VCaP (cell line): ENCODE data around the gene TOGARAM1.

Experiments used
- H3K27ac ChIP-seq: fragments of 450-650 bp; 2 replicates; pipeline ENCODE4 v1.5.1; 2017
- TF ChIP-seq, protein P1 (sequence below): fragments of 450-650 bp; conservative IDR thresholded peaks from 2 replicates; pipeline ENCODE4 v1.5.1; 2017; ENCODE audit warnings: mild to moderate bottlenecking, moderate library complexity

The TOGARAM1 gene

DNA sequence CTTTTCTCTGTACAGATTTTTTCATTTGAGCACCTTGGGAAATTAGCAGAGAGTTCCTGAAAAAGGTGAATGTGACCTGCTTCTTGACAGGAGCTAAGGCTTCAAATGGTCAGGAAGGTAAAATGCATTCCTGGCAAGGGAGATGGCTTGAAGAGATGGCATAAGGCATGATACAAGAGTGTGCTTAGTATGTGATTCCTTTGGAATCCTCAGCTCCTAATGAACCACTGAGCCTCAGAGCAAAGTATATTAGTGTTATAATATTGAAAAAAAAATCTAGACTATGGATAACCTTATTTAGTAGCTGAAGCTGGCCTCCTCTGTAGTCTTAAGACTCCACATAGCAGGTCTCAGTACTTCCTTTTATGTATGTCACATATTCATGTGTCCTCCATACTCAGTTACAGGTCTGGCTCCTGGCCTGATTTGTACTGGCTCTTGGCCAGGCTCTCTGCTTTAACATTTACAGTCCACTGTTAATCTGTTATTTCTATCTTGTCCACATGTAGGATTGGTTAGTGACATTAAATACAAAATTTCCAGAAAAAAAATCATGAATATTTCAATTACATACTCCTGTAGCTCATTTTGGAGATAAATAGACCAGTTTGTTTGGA, 17.9 kb downstream of the TOGARAM1 start:
- H3K27ac ChIP-seq, result peak overlapping the region; percentile 57
- TF ChIP-seq, protein P1, sequence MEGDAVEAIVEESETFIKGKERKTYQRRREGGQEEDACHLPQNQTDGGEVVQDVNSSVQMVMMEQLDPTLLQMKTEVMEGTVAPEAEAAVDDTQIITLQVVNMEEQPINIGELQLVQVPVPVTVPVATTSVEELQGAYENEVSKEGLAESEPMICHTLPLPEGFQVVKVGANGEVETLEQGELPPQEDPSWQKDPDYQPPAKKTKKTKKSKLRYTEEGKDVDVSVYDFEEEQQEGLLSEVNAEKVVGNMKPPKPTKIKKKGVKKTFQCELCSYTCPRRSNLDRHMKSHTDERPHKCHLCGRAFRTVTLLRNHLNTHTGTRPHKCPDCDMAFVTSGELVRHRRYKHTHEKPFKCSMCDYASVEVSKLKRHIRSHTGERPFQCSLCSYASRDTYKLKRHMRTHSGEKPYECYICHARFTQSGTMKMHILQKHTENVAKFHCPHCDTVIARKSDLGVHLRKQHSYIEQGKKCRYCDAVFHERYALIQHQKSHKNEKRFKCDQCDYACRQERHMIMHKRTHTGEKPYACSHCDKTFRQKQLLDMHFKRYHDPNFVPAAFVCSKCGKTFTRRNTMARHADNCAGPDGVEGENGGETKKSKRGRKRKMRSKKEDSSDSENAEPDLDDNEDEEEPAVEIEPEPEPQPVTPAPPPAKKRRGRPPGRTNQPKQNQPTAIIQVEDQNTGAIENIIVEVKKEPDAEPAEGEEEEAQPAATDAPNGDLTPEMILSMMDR, result no peak

DNA sequence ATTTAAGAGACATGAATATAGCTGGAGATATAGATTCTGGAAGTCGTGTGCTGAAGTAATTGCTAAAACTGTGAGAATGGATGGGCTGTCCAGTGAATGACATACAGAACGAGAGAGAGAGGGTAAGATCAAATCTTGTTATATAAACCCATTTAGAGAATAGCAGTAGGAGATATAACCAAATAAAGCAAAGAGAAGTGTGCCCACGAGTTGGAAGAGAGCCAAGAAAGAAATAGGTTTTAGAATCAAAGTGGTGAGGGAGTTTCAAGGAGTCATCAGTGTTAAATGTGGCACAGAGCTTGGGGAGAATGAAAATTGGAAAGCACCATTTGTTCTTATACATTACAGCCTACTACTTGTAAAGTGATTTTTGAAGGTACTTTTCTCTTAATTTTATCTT, 19.2 kb downstream of the TOGARAM1 start:
- H3K27ac ChIP-seq, result no peak overlapping the region
- TF ChIP-seq, protein P1, result no peak

DNA sequence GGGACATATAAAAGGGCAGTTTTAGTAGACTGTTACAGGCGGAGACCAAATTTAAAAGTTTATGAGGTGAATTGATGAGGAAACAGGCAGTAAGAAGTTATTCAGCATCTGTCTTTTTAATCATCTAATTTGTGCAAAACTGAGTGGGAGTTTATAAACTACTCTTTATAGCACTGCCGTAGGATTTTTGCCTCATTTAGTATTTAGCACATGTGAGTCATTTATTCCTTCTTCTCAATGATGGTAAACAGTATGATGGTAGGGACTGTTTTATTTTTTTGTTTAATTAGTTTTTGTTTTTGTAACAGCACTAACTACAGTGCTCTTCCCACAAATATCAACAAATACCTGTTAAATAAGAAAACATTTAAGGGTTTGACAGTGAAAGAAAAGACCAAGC, 20.6 kb downstream of the TOGARAM1 start:
- no peak overlapping the region for H3K27ac ChIP-seq
- TF ChIP-seq, protein P1, result no peak

DNA sequence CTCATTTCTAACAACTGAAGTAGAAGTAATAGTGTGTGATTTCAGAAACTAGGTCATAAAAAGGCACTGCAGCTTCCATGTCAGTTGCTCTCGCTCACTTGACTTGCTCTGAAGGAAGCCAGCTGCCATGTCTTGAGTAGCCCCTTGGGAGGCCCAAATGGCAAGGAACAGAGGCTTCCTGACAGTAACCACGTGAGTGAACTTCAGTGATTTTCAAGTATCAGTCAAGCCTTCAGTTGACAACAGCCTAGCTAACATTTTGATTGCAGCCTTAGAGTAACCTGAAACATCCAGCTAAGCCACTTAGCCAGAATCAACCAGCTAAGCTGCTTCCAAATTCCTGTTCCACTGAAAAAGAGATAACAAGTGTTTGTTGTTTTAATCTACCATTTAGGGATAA, 26.7 kb downstream of the TOGARAM1 start:
- TF ChIP-seq, protein P1, result no peak
- H3K27ac ChIP-seq, result no peak overlapping the region

DNA sequence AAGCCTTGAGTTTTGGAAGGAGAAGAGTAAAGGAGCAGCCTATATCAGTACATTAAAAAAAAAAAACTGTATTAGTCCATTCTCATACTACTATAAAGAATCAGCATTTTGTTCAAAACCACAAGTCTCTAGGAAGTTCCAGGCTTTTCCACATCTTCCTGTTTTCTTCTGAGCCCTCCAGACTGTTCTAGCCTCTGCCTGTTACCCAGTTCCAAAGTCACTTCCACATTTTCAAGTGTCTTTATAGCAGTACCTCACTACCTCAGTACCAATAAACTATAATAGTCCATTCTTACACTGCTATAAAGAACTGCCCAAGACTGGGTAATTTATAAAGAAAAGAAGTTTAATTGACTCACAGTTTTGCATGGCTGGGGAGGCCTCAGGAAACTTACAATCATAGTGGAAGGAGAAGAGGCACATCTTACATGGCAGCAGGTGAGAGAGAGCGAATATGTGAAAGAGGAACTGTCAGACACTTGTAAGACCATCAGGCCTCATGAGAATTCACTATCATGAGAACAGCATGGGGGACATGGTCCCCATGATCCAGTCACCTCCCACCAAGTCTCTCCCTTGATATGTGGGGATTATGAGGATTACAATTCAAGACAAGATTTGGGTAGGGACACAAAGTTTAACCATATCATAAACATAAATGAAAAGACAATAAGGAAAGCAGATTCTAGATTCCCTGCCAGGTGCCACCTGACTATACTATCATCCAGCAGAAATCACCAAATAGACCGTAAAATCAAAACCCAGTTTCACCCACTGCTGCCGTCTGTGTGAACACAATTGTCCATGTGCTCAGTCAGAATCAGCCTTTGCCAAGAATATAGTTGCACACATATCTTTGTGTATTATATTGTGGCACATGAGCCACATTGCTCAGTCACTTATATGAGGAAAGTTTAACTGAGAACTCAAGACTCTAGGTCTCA, 27.8 kb downstream of the TOGARAM1 start:
- H3K27ac ChIP-seq, result 0 out of 2 replicates have a peak overlapping the region, but pooled peaks have one; percentile 22
- TF ChIP-seq, protein P1, result no peak

DNA sequence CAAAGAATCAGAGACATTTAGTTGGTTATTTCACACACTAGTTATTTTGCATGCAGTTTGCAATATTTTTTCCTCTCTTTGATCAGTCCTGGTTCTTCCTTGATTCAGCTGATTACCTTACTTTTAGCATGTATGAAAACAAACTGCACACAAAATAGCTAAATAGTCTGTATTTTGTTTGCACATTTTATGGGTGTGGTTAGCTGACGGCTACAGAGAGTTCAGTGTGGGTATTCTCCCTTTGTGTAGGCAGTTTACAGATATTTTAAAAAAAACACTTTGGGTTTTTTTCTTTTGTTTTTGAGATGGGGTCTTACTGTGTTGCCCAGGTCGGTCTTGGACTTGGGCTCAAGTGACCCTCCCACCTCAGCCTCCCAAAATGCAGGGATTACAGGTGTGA, 28.5 kb downstream of the TOGARAM1 start:
- 0 out of 2 replicates have a peak overlapping the region, but pooled peaks have one; percentile 22 for H3K27ac ChIP-seq
- TF ChIP-seq, protein P1, result no peak

DNA sequence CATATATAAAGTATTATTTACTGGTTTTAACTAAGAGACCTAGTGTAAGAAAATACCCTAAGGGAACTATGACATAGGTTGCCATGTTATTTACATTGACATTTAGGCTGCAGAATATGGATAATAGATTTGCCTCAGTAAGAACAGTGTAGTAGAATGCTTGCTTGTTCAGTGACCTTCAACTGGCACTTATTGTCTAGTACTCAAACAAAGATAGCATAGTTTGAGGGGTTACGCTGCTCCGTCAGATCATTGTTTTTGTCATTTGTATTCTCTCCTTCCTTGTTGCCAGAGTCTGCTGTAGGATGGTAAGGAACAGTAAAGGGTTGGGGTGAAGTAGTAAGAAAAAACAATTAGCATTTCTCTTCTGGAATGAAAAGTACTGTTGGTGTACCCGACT, 33.2 kb downstream of the TOGARAM1 start:
- H3K27ac ChIP-seq, result no peak overlapping the region
- TF ChIP-seq, protein P1, result no peak
